HCT116 (cell line): ENCODE data around the gene MLKL. TPM values are rescaled to one million over a fixed set of nuclear protein-coding genes. Genes with fewer than 3 reads are reported as not detected.

Experiments
- ATAC-seq: fragments of 200-7000 bp; cut with Tn5 transposase; 2 replicates; pipeline ENCODE4 v1.9.1; 2020; ENCODE audit warnings: mild to moderate bottlenecking, moderate library complexity
- BruUV-seq: library from RNA; stranded (reverse); fragments of 400-500 nt; replicated peaks from 2 replicates; lab custom pipeline; 2021; lab: Mats Ljungman, UMichigan
- CTCF ChIA-PET: fragments of 300-600 bp; sonication (Branson Sonifier 250); formaldehyde crosslinking; loops from one replicate; lab custom pipeline; 2021; ENCODE audit warnings: antibody characterized with exemption; lab: Charles Lee
- POLR2A ChIA-PET: fragments of 300-600, 350-600 bp; sonication (Branson Sonifier 250); formaldehyde crosslinking; loops from one replicate; lab custom pipeline; 2021; ENCODE audit warnings: antibody characterized with exemption; lab: Charles Lee
- RAD21 ChIA-PET, 2 experiments: fragments of 300-600 bp; sonication (Branson Sonifier 250); formaldehyde crosslinking; loops; one replicate each; lab custom pipeline; 2023; ENCODE audit warnings: low total read pairs in 2 of 2; ENCODE audit not compliant: uncharacterized antibody in 2 of 2, unreplicated experiment in 2 of 2, low non-redundant PET in 1 of 2; lab: Charles Lee
- DNase-seq: peaks from one replicate; pipeline ENCODE4 v3.0.0-alpha.2; 2010; ENCODE audit warnings: low read depth, low spot score
- H2AFZ ChIP-seq: fragments of 200-600 bp; shearing (Covaris generic), sonication (generic); 2 replicates; pipeline ENCODE4 v1.6.1; 2017; ENCODE audit warnings: low read depth, mixed run types, mixed read lengths, antibody characterized with exemption, low read length; ENCODE audit not compliant: poor library complexity, severe bottlenecking
- H3K27ac ChIP-seq: 2 replicates; pipeline ENCODE4 v1.5.1; 2012; ENCODE audit warnings: low read depth, low read length
- H3K27me3 ChIP-seq: fragments of 200-600 bp; sonication (generic); 2 replicates; pipeline ENCODE4 v1.6.1; 2016; ENCODE audit warnings: mixed run types, low read length, mixed read lengths; ENCODE audit not compliant: insufficient read depth
- H3K36me3 ChIP-seq, 2 experiments: fragments of 200-500 bp in 1 of 2; fragments of 200-600 bp in 1 of 2; sonication (Bioruptor generic) in 1 of 2; sonication (generic) in 1 of 2; 2 replicates each; pipeline versions ENCODE4 v1.5.1 to v1.6.1; 2014 to 2016; ENCODE audit warnings: low read length in 2 of 2, inconsistent platforms in 1 of 2, mixed read lengths in 1 of 2, mixed run types in 1 of 2; ENCODE audit not compliant: insufficient read depth in 2 of 2, control insufficient read depth in 1 of 2
- H3K4me1 ChIP-seq, 2 experiments: fragments of 200-600 bp in 1 of 2; sonication (generic) in 1 of 2; 2 replicates each; pipeline versions ENCODE4 v1.5.1 to v1.6.1; 2012 to 2017; ENCODE audit warnings: low read length in 2 of 2, inconsistent platforms in 1 of 2, mild to moderate bottlenecking in 1 of 2, mixed read lengths in 1 of 2, mixed run types in 1 of 2, moderate library complexity in 1 of 2; ENCODE audit not compliant: insufficient read depth in 2 of 2, control insufficient read depth in 1 of 2
- H3K4me2 ChIP-seq: fragments of 200-600 bp; sonication (generic); 2 replicates; pipeline ENCODE4 v1.6.1; 2017; ENCODE audit warnings: mixed run types, low read length, mixed read lengths
- H3K4me3 ChIP-seq, 2 experiments: fragments of 200-600 bp in 1 of 2; sonication (generic) in 1 of 2; replicated peaks in 1 of 2; 2 replicates each; pipeline ENCODE4 v1.5.1; 2011 to 2016; ENCODE audit warnings: low read length in 2 of 2, control low read depth in 1 of 2, low read depth in 1 of 2, mild to moderate bottlenecking in 1 of 2, mixed read lengths in 1 of 2, mixed run types in 1 of 2
- H3K79me2 ChIP-seq: fragments of 200-600 bp; sonication (generic); 2 replicates; pipeline ENCODE4 v1.6.1; 2017; ENCODE audit warnings: mild to moderate bottlenecking, mixed run types, low read length, moderate library complexity, mixed read lengths; ENCODE audit not compliant: insufficient read depth
- H3K9ac ChIP-seq: fragments of 200-600 bp; sonication (generic); 2 replicates; pipeline ENCODE4 v1.6.1; 2016; ENCODE audit warnings: low read length, mixed read lengths
- H3K9me2 ChIP-seq: fragments of 200-600 bp; sonication (generic), shearing (Covaris generic); 2 replicates; pipeline ENCODE4 v1.6.1; 2017; ENCODE audit warnings: mixed run types, mild to moderate bottlenecking, moderate library complexity; ENCODE audit not compliant: insufficient read depth
- H3K9me3 ChIP-seq, 2 experiments: fragments of 200-500 bp in 1 of 2; fragments of 200-600 bp in 1 of 2; sonication (Bioruptor generic) in 1 of 2; sonication (generic) in 1 of 2; 2 replicates each; pipeline ENCODE4 v1.6.1; 2014 to 2017; ENCODE audit warnings: low read length in 2 of 2, mixed read lengths in 2 of 2, inconsistent platforms in 1 of 2, low read depth in 1 of 2, mild to moderate bottlenecking in 1 of 2, mixed run types in 1 of 2, moderate library complexity in 1 of 2; ENCODE audit not compliant: control insufficient read depth in 1 of 2, insufficient read depth in 1 of 2
- H4K20me1 ChIP-seq: fragments of 200-600 bp; sonication (generic), shearing (Covaris generic); 2 replicates; pipeline ENCODE4 v1.6.1; 2017; ENCODE audit warnings: mixed run types, mild to moderate bottlenecking, moderate library complexity; ENCODE audit not compliant: insufficient read depth
- CBX3 ChIP-seq: IDR thresholded peaks from 2 replicates; pipeline ENCODE4 v1.6.1; 2012; ENCODE audit warnings: low read depth
- ELF1 ChIP-seq: IDR thresholded peaks from 2 replicates; pipeline ENCODE4 v1.6.1; 2012; ENCODE audit warnings: low read depth, borderline replicate concordance
- EZH2 ChIP-seq: fragments of 200-600 bp; sonication (generic); IDR thresholded peaks from 2 replicates; pipeline ENCODE4 v1.6.1; 2017; ENCODE audit warnings: antibody characterized with exemption, mixed run types
- EZH2phosphoT487 ChIP-seq: fragments of 200-600 bp; IDR thresholded peaks from 2 replicates; pipeline ENCODE4 v1.6.1; 2018; ENCODE audit warnings: antibody characterized with exemption, borderline replicate concordance
- FOSL1 ChIP-seq: IDR thresholded peaks from 2 replicates; pipeline ENCODE4 v1.6.1; 2012; ENCODE audit warnings: low read depth
- JUND ChIP-seq: IDR thresholded peaks from 2 replicates; pipeline ENCODE4 v1.6.1; 2012
- SRF ChIP-seq: IDR thresholded peaks from 2 replicates; pipeline ENCODE4 v1.6.1; 2012; ENCODE audit warnings: low read depth
- TCF7L2 ChIP-seq: IDR thresholded peaks from 2 replicates; pipeline ENCODE4 v1.7.0; 2011; ENCODE audit warnings: borderline replicate concordance, inconsistent platforms; ENCODE audit not compliant: insufficient read depth, insufficient read length; ENCODE audit errors: extremely low read depth
- ZFX ChIP-seq: fragments of 450-650 bp; IDR thresholded peaks from 2 replicates; pipeline ENCODE4 v1.6.1; 2017
- ZNF274 ChIP-seq: fragments of 200-500 bp; sonication (Bioruptor generic); IDR thresholded peaks from 2 replicates; pipeline ENCODE4 v1.6.1; 2014; ENCODE audit warnings: mild to moderate bottlenecking, low read depth, low read length, inconsistent platforms
- intact Hi-C: fragments of 100-400 bp; cut with micrococcal nuclease; formaldehyde crosslinking; loops from 2 replicates; pipeline ENCODE4 v1.10.0; 2022
- total RNA-seq: library from RNA; stranded (reverse); gene quantifications from one replicate; pipeline ENCODE4 v1.2.1, GENCODE V29; 2021; ENCODE audit not compliant: unreplicated experiment
- TF ChIP-seq, protein P1 (sequence below), 3 experiments: fragments of 200-600 bp in 1 of 3; sonication (generic) in 1 of 3; IDR thresholded peaks in 2 of 3; conservative IDR thresholded peaks in 1 of 3; 2 replicates each; pipeline ENCODE4 v1.5.1; 2012 to 2017; ENCODE audit warnings: low read depth in 2 of 3, low read length in 2 of 3, antibody characterized with exemption in 1 of 3, borderline replicate concordance in 1 of 3, control low read depth in 1 of 3, mild to moderate bottlenecking in 1 of 3, mixed read lengths in 1 of 3, mixed run types in 1 of 3, moderate library complexity in 1 of 3; ENCODE audit not compliant: insufficient read depth in 1 of 3
- TF ChIP-seq, protein P2 (sequence below): IDR thresholded peaks from 2 replicates; pipeline ENCODE4 v1.6.1; 2012; ENCODE audit warnings: low read depth
- TF ChIP-seq, protein P3 (sequence below): IDR thresholded peaks from 2 replicates; pipeline ENCODE4 v1.6.1; 2011; ENCODE audit warnings: mild to moderate bottlenecking, low read length, moderate library complexity; ENCODE audit not compliant: insufficient replicate concordance; ENCODE audit errors: extremely low read depth

Gene MLKL
- total RNA-seq, 1 experiment from 2014 or later: 8.3 TPM

DNA sequence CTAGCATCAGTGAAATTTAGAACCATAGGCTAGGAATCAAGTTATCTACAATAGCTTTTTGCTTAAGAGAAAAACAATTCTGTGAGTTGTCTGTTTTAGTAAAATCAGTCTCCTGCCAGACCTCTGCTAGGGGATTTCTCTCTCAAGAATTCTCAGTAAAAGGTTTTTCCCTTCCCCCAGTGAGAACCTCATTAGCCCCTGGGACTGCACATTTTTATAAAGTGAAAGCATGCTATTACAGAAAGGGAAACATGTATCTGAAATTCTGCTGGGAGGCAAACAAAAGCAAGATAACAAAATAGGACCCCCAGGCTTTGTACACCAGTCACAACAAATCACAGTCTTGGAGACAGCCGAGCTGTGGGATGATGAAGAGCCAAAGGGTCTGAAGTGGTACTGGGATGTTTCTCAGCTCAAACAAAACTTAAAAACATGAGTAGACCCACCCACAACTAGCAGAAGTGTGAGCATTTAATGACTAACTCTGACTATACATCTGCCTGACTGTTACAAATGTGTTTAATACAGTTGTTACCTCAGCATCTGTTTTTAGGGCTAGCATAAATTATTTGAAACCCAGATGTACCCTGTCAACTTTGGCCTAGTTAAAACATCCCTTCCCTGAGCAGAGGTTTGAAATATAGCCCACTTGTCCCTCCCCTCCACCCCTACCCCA, 73.8 kb downstream of the MLKL start:
- H3K9me3 ChIP-seq: no peaks in the 10 kb centered on the region
- no peaks in the 10 kb centered on the region for H3K27me3 ChIP-seq
- H2AFZ ChIP-seq: no peak overlapping the region
- no peaks in the 10 kb centered on the region for H3K9me2 ChIP-seq
- no peak overlapping the region for H3K27ac ChIP-seq
- no peak overlapping the region for H3K4me2 ChIP-seq
- ATAC-seq: no peak
- RAD21 ChIA-PET: no interaction called here
- H3K4me3 ChIP-seq: no peak overlapping the region
- peaks cover 69 to 85% of the 10 kb centered on the region in 2 experiments for H3K36me3 ChIP-seq
- no peak for DNase-seq
- intact Hi-C loops: no loop called here
- POLR2A ChIA-PET: no interaction called here
- no TSS peak for BruUV-seq
- TF ChIP-seq CBX3 (no peak), TCF7L2 (no peak), EZH2 (no peak), SRF (no peak), JUND (no peak), EZH2phosphoT487 (no peak), ZNF274 (no peak), ELF1 (no peak), FOSL1 (no peak), ZFX (no peak)
- TF ChIP-seq, protein P1, sequence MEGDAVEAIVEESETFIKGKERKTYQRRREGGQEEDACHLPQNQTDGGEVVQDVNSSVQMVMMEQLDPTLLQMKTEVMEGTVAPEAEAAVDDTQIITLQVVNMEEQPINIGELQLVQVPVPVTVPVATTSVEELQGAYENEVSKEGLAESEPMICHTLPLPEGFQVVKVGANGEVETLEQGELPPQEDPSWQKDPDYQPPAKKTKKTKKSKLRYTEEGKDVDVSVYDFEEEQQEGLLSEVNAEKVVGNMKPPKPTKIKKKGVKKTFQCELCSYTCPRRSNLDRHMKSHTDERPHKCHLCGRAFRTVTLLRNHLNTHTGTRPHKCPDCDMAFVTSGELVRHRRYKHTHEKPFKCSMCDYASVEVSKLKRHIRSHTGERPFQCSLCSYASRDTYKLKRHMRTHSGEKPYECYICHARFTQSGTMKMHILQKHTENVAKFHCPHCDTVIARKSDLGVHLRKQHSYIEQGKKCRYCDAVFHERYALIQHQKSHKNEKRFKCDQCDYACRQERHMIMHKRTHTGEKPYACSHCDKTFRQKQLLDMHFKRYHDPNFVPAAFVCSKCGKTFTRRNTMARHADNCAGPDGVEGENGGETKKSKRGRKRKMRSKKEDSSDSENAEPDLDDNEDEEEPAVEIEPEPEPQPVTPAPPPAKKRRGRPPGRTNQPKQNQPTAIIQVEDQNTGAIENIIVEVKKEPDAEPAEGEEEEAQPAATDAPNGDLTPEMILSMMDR (IDR thresholded peaks at IDR 0.05 in 2 of 3, conservative IDR thresholded peaks at IDR 0.05 in 1 of 3; ENCODE audit: borderline replicate concordance in 1 of 3, insufficient read depth in 1 of 3, low read depth in 2 of 3, low read length in 2 of 3): no peak
- TF ChIP-seq, protein P2, sequence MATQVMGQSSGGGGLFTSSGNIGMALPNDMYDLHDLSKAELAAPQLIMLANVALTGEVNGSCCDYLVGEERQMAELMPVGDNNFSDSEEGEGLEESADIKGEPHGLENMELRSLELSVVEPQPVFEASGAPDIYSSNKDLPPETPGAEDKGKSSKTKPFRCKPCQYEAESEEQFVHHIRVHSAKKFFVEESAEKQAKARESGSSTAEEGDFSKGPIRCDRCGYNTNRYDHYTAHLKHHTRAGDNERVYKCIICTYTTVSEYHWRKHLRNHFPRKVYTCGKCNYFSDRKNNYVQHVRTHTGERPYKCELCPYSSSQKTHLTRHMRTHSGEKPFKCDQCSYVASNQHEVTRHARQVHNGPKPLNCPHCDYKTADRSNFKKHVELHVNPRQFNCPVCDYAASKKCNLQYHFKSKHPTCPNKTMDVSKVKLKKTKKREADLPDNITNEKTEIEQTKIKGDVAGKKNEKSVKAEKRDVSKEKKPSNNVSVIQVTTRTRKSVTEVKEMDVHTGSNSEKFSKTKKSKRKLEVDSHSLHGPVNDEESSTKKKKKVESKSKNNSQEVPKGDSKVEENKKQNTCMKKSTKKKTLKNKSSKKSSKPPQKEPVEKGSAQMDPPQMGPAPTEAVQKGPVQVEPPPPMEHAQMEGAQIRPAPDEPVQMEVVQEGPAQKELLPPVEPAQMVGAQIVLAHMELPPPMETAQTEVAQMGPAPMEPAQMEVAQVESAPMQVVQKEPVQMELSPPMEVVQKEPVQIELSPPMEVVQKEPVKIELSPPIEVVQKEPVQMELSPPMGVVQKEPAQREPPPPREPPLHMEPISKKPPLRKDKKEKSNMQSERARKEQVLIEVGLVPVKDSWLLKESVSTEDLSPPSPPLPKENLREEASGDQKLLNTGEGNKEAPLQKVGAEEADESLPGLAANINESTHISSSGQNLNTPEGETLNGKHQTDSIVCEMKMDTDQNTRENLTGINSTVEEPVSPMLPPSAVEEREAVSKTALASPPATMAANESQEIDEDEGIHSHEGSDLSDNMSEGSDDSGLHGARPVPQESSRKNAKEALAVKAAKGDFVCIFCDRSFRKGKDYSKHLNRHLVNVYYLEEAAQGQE: no peak
- TF ChIP-seq, protein P3, sequence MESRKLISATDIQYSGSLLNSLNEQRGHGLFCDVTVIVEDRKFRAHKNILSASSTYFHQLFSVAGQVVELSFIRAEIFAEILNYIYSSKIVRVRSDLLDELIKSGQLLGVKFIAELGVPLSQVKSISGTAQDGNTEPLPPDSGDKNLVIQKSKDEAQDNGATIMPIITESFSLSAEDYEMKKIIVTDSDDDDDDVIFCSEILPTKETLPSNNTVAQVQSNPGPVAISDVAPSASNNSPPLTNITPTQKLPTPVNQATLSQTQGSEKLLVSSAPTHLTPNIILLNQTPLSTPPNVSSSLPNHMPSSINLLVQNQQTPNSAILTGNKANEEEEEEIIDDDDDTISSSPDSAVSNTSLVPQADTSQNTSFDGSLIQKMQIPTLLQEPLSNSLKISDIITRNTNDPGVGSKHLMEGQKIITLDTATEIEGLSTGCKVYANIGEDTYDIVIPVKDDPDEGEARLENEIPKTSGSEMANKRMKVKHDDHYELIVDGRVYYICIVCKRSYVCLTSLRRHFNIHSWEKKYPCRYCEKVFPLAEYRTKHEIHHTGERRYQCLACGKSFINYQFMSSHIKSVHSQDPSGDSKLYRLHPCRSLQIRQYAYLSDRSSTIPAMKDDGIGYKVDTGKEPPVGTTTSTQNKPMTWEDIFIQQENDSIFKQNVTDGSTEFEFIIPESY: no peak
- TF ChIP-seq, all 23 proteins: peak for 0
- H3K9ac ChIP-seq: no peak overlapping the region
- no peaks in the 10 kb centered on the region for H3K4me1 ChIP-seq
- H4K20me1 ChIP-seq: peaks cover 10% of the 10 kb centered on the region; the same call in 1 of the 2 replicates
- CTCF ChIA-PET: no interaction called here
- peaks cover 71% of the 10 kb centered on the region for H3K79me2 ChIP-seq
